Activated CD4-positive, CD25-positive, alpha-beta regulatory T cell treated with anti-CD3 and anti-CD28 coated beads, Interleukin-2, amount 50 U/mL, for 72 hours (primary cell): ENCODE data around the gene MT1HL1.
"Not testable (repeated sequence)": the region's sequence is repeated elsewhere in the genome, so short reads cannot be mapped to it uniquely, and the experiment has no call there.

ENCODE experiments used
- DNase-seq: peaks from one replicate; pipeline ENCODE4 v3.0.0; 2021

The MT1HL1 gene

GRCh38 chr1:237013608-237014007, 9.4 kb upstream of the MT1HL1 start:
- no peak for DNase-seq

DNA sequence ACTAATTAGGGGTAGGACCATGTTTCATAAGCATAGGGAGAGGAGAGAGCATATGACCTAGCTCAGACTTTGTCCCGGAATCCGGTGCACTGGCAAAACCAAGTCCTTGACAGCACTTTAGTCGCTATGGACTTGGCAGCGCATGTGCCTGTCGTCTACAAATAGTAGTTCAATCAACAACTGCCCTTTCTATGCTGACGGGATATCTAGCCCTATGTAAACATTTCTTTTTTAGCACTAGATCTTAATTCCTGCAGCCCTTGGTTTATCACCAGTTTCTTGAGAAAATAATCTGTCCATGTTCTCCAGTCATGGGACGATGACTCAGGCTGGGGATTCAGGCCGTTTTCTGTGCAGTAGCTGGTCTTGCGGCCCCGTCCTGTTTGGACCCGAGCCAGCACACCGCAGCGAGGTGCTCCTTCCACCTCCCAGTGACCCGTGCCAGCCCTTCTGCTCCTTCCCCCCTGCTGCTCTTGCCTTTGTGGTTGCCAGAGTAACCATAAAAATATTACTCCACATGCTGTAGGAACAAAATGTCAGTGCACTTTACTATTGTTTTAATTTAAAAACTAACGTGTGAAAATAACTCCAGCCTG, 8.6 kb upstream of the MT1HL1 start:
- no peak for DNase-seq

- DNase-seq: no peak
Observed at GRCh38 chr1:237012361-237012760, 8.1 kb upstream of the MT1HL1 start.

DNA sequence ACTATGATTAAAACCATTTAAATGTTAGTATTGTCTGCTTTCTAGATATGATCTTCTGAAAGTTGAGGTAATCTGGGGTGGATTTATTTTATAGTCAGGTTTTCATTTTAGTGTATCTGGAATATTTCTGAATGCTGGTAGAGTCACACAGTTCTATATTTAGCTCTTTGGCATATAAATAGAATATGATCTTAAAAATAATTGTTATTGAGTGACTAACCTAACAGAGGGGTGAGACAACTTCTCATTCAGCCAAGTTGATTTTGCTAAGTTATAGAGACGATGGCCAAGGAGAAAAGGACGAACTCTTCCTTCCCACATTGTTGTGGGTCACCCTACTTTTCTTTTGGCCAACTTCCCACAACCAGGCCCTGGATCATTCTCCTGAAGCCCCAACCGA, 7.2 kb upstream of the MT1HL1 start:
- no peak for DNase-seq

GRCh38 chr1:237009611-237010010, 5.4 kb upstream of the MT1HL1 start:
- DNase-seq: no peak

DNA sequence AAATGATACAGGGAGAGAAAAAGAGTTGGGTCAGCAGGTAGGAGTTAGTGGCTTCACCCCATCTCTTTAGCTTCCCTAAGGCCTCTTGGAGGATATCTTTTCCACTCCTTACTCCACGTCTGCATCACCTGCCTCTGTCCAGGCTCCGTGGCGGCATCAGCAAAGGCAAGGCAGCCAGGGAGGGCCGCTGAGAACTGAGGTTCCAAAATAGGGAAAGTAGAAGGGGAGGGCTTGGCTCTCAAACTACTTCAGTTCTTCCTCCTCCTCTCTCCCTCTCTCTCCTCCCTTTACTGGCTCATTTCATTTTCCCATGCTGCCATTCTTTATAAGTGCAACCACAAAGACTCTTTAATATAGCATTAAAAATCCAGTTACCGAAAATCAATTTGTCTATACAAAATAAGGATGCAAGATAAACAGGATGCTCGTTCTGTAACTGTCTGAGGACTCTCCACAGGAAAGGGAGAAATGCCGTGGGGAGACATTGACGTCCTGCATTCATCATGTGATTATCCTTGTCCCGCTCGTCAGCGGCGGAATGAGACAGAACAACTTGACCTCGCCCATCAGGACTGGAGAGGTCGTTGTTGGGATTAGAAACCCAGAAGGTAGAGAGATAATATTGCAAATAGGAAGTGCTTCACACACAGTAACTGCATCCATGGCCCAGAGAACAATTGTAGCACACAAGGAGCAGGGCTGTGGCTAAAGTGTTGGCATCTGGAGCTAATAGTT, 3.1 kb upstream of the MT1HL1 start:
- no peak for DNase-seq

- no peak for DNase-seq
Observed at GRCh38 chr1:237005674-237006073, 1.4 kb upstream of the MT1HL1 start.

DNA sequence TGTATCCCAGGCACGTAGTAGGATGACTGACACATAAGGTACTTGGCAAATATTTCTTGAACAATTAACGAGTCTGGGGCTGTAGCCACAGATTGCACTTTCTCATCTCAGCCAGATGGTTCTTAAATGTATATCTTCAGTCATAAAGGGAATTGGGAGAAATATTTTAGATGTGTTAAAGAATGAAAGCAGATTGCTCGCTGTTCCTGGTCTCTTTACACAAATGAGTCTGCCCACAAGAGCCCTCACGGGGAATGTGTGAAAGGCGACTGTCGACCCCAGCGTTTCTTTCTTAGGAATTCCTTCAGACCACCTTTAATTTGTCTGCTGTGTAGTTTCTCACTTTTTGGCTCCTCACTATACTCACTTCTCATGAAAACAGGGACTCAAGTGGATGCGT, 725 bp downstream of the MT1HL1 start:
- no peak for DNase-seq

DNA sequence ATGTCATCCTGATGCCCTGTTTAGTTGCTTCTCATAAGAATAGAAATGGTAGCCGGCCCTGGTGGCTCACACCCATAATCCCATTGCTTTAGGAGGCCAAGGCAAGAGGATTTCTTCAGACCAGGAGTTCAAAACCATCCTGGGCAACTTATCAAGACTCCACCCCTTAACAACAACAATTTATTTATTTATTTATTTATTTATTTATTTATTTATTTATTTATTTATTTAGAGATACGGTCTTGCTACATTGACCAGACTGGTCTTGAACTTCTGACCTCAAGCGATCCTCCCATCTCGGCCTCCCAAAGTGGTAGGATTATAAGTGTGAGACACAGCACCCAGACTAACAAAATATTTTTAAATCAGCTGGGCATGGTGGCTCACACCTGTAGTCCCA, 4.0 kb downstream of the MT1HL1 start:
- DNase-seq: no peak

- no peak for DNase-seq
Observed at GRCh38 chr1:236998546-236998945, 5.7 kb downstream of the MT1HL1 start.

DNA sequence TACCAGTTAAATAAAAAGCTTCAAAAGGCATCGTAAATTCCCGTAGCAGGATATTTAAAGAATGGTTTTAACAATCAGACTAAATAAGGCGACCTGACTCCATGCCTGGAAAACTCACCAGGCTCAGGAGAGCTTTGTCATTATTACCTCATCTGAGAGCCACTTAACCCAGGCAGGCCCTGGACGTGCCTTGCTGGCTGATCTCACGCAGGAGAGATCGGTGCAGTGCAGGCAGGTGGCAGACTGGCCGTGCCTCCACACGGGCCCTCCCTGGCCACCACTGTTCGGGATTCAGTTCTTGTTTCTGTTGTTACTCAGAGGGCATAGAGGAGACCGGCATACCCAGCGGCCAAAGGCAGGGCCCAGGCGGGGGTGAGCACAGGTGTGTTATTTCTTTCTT, 6.4 kb downstream of the MT1HL1 start:
- DNase-seq: no peak

- DNase-seq: no peak
Observed at GRCh38 chr1:236997361-236997760, 6.9 kb downstream of the MT1HL1 start.

DNA sequence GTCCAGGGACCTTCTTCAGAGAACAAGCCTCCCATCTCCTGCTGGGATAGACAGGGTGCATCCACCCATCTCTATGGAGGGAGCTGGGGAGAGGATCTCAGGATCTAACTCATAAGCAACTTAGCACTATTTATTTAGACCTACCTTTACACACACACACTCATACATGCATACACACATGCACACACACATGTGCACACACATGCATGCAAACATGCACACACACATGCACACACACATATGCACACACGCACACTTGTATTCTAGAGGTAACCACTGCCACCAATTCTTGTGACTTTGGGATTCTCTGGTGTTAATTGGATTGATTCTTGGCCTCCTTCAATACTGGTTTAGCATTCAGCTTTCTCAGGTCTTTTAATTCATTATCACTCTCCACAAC, 9.8 kb downstream of the MT1HL1 start:
- no peak for DNase-seq

GRCh38 chr1:236992449-236992848, 11.8 kb downstream of the MT1HL1 start:
- DNase-seq: no peak

- no peak for DNase-seq
Observed at GRCh38 chr1:236990052-236990445, 14.2 kb downstream of the MT1HL1 start.

GRCh38 chr1:236989290-236990051, 14.8 kb downstream of the MT1HL1 start:
- no peak for DNase-seq

- no peak for DNase-seq
Observed at GRCh38 chr1:236983818-236984217, 20.4 kb downstream of the MT1HL1 start.

GRCh38 chr1:236982380-236982779, 21.9 kb downstream of the MT1HL1 start:
- no peak for DNase-seq

DNA sequence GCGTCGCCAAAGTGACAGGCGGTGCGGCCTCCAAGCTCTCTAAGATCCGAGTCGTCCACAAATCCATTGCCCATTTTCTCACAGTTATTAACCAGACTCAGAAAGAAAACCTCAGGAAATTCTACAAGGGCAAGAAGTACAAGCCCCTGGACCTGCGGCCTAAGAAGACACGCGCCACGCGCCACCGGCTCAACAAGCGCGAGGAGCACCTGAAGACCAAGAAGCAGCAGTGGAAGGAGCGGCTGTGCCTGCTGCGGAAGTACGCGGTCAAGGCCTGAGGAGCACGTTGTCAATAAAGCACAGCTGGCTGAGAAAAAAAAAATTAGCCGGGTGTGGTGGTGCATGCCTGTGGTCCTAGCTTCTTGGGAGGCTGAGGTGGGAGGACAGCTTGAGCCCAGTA, 22.8 kb downstream of the MT1HL1 start:
- DNase-seq: not testable (repeated sequence)

DNA sequence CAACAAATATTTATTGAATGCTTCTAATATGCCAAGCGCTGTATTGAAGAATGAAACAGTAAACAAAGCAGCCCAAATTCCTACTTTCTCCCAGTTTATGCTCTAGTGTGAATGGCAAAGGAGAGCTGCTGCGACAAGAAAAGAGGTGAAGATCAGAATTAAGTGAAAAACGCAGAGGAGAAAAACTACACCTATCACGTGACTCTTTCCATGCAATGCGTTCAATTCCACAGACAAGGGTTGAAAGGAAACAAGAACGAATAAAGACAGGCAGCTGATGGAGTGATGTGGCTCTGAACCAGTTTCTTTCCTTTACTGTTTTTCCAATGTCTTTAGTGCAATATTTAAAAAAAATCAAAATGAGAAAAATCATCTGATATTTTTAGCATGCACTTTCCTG, 23.6 kb downstream of the MT1HL1 start:
- no peak for DNase-seq

GRCh38 chr1:236979149-236979900, 24.9 kb downstream of the MT1HL1 start:
- DNase-seq: no peak

DNA sequence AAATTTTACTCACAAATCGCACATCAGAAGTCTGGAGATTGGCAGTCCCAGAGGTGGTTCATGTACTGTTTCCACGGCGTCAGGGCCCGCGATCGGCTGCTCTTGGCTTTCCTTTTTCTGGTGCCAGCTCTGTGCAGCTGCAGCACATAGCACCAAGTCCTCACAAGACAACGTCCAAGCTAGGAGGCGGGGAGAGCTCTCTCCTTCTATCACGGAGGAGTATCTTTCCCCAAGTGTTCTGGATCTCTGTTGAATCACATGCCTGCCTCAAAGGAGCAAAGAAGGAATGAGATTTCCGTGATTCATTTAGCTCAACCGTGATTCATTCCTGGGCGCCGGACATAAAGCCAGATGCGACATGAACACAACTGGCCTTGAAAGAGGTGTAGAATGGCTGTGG, 25.5 kb downstream of the MT1HL1 start:
- DNase-seq: no peak

GRCh38 chr1:236975461-236975860, 28.8 kb downstream of the MT1HL1 start:
- DNase-seq: no peak
